Measurements from ENCODE around the gene PCK1.

PCK1 gene

GRCh38 chr20:57552471-57552870 lies 8.4 kb upstream of the PCK1 start:
- H3K4me1 ChIP-seq (ENCODE audit: control insufficient read depth, insufficient read depth, low read length, poor library complexity, severe bottlenecking), result no peaks in the 10 kb centered on the region

GRCh38 chr20:57553376-57554018 lies 7.4 kb upstream of the PCK1 start:
- Histone ChIP-seq H3K36me3 (ENCODE audit: control insufficient read depth, insufficient read depth, low read length) (no peaks in the 10 kb centered on the region), H3K4me1 (ENCODE audit: control insufficient read depth, insufficient read depth, low read length, poor library complexity, severe bottlenecking) (no peaks in the 10 kb centered on the region), H3K4me3 (ENCODE audit: extremely low read depth, insufficient read depth, low read length, poor library complexity, severe bottlenecking) (no peak overlapping the region), H3K9me3 (ENCODE audit: control insufficient read depth, low read length) (no peaks in the 10 kb centered on the region), H3K27ac (ENCODE audit: low read depth, low read length, severe bottlenecking) (no peak overlapping the region)
- 95% methylated on average over 8 to 9 of the region's 11 CpGs for WGBS, 2 experiments (ENCODE audit: insufficient coverage in 2 of 2)

More at GRCh38 chr20:57552471-57552870, 8.4 kb upstream of the PCK1 start:
- H3K36me3 ChIP-seq (ENCODE audit: control insufficient read depth, insufficient read depth, low read length), result no peaks in the 10 kb centered on the region
- no peak overlapping the region for H3K27ac ChIP-seq (ENCODE audit: low read depth, low read length, severe bottlenecking)
- no peaks in the 10 kb centered on the region for H3K9me3 ChIP-seq (ENCODE audit: control insufficient read depth, low read length)
- WGBS, 2 experiments (ENCODE audit: insufficient coverage in 2 of 2), result 93 to 94% methylated on average over 6 of the region's 6 CpGs
- no peak overlapping the region for H3K4me3 ChIP-seq (ENCODE audit: extremely low read depth, insufficient read depth, low read length, poor library complexity, severe bottlenecking)

GRCh38 chr20:57555457-57556184 lies 5.3 kb upstream of the PCK1 start:
- no peaks in the 10 kb centered on the region for H3K36me3 ChIP-seq (ENCODE audit: control insufficient read depth, insufficient read depth, low read length)
- no peaks in the 10 kb centered on the region for H3K4me1 ChIP-seq (ENCODE audit: control insufficient read depth, insufficient read depth, low read length, poor library complexity, severe bottlenecking)
- 89 to 90% methylated on average over 6 of the region's 11 CpGs for WGBS, 2 experiments (ENCODE audit: insufficient coverage in 2 of 2)
- no peak overlapping the region for H3K4me3 ChIP-seq (ENCODE audit: extremely low read depth, insufficient read depth, low read length, poor library complexity, severe bottlenecking)
- H3K9me3 ChIP-seq (ENCODE audit: control insufficient read depth, low read length), result no peaks in the 10 kb centered on the region
- H3K27ac ChIP-seq (ENCODE audit: low read depth, low read length, severe bottlenecking), result no peak overlapping the region

- 100% methylated on average over 1 to 3 of the region's 3 CpGs for WGBS, 2 experiments (ENCODE audit: insufficient coverage in 2 of 2)
- Histone ChIP-seq H3K27ac (ENCODE audit: low read depth, low read length, severe bottlenecking) (no peak overlapping the region), H3K4me3 (ENCODE audit: extremely low read depth, insufficient read depth, low read length, poor library complexity, severe bottlenecking) (no peak overlapping the region), H3K4me1 (ENCODE audit: control insufficient read depth, insufficient read depth, low read length, poor library complexity, severe bottlenecking) (no peaks in the 10 kb centered on the region), H3K36me3 (ENCODE audit: control insufficient read depth, insufficient read depth, low read length) (no peaks in the 10 kb centered on the region), H3K9me3 (ENCODE audit: control insufficient read depth, low read length) (no peaks in the 10 kb centered on the region)
These were observed 4.0 kb upstream of the PCK1 start for GRCh38 chr20:57556980-57557274.

- Histone ChIP-seq H3K9me3 (ENCODE audit: control insufficient read depth, low read length) (no peaks in the 10 kb centered on the region), H3K27ac (ENCODE audit: low read depth, low read length, severe bottlenecking) (no peak overlapping the region), H3K4me1 (ENCODE audit: control insufficient read depth, insufficient read depth, low read length, poor library complexity, severe bottlenecking) (no peaks in the 10 kb centered on the region), H3K36me3 (ENCODE audit: control insufficient read depth, insufficient read depth, low read length) (no peaks in the 10 kb centered on the region), H3K4me3 (ENCODE audit: extremely low read depth, insufficient read depth, low read length, poor library complexity, severe bottlenecking) (no peak overlapping the region)
- 79 to 92% methylated on average over 8 of the region's 9 CpGs for WGBS, 2 experiments (ENCODE audit: insufficient coverage in 2 of 2)
These were observed 2.8 kb upstream of the PCK1 start for GRCh38 chr20:57557926-57558613.

- Histone ChIP-seq H3K36me3 (ENCODE audit: control insufficient read depth, insufficient read depth, low read length) (no peaks in the 10 kb centered on the region), H3K4me3 (ENCODE audit: extremely low read depth, insufficient read depth, low read length, poor library complexity, severe bottlenecking) (no peak overlapping the region), H3K27ac (ENCODE audit: low read depth, low read length, severe bottlenecking) (no peak overlapping the region), H3K9me3 (ENCODE audit: control insufficient read depth, low read length) (no peaks in the 10 kb centered on the region), H3K4me1 (ENCODE audit: control insufficient read depth, insufficient read depth, low read length, poor library complexity, severe bottlenecking) (no peaks in the 10 kb centered on the region)
- 76 to 85% methylated on average over 14 to 15 of the region's 15 CpGs for WGBS, 2 experiments (ENCODE audit: insufficient coverage in 2 of 2)
These were observed 2.2 kb upstream of the PCK1 start for GRCh38 chr20:57558614-57559288.

GRCh38 chr20:57559289-57559634 lies 1.6 kb upstream of the PCK1 start:
- H3K36me3 ChIP-seq (ENCODE audit: control insufficient read depth, insufficient read depth, low read length), result no peaks in the 10 kb centered on the region
- H3K4me3 ChIP-seq (ENCODE audit: extremely low read depth, insufficient read depth, low read length, poor library complexity, severe bottlenecking), result no peak overlapping the region
- WGBS, 2 experiments (ENCODE audit: insufficient coverage in 2 of 2), result 88 to 92% methylated on average over 9 of the region's 10 CpGs
- H3K4me1 ChIP-seq (ENCODE audit: control insufficient read depth, insufficient read depth, low read length, poor library complexity, severe bottlenecking), result no peaks in the 10 kb centered on the region
- H3K9me3 ChIP-seq (ENCODE audit: control insufficient read depth, low read length), result no peaks in the 10 kb centered on the region
- H3K27ac ChIP-seq (ENCODE audit: low read depth, low read length, severe bottlenecking), result no peak overlapping the region

- WGBS, 2 experiments (ENCODE audit: insufficient coverage in 2 of 2), result 83 to 89% methylated on average over 5 to 6 of the region's 8 CpGs
- Histone ChIP-seq H3K4me1 (ENCODE audit: control insufficient read depth, insufficient read depth, low read length, poor library complexity, severe bottlenecking) (no peaks in the 10 kb centered on the region), H3K4me3 (ENCODE audit: extremely low read depth, insufficient read depth, low read length, poor library complexity, severe bottlenecking) (no peak overlapping the region), H3K9me3 (ENCODE audit: control insufficient read depth, low read length) (no peaks in the 10 kb centered on the region), H3K27ac (ENCODE audit: low read depth, low read length, severe bottlenecking) (no peak overlapping the region), H3K36me3 (ENCODE audit: control insufficient read depth, insufficient read depth, low read length) (no peaks in the 10 kb centered on the region)
These were observed 1.0 kb upstream of the PCK1 start for GRCh38 chr20:57559658-57560553.

GRCh38 chr20:57561356-57562279 lies 708 bp downstream of the PCK1 start:
- Histone ChIP-seq H3K4me3 (ENCODE audit: extremely low read depth, insufficient read depth, low read length, poor library complexity, severe bottlenecking) (no peak overlapping the region), H3K36me3 (ENCODE audit: control insufficient read depth, insufficient read depth, low read length) (no peaks in the 10 kb centered on the region), H3K4me1 (ENCODE audit: control insufficient read depth, insufficient read depth, low read length, poor library complexity, severe bottlenecking) (no peaks in the 10 kb centered on the region), H3K27ac (ENCODE audit: low read depth, low read length, severe bottlenecking) (no peak overlapping the region), H3K9me3 (ENCODE audit: control insufficient read depth, low read length) (no peaks in the 10 kb centered on the region)
- 90 to 96% methylated on average over 16 to 22 of the region's 24 CpGs for WGBS, 2 experiments (ENCODE audit: insufficient coverage in 2 of 2)

Measured in mesodermal cell (in vitro differentiated cells).